CD4-positive, alpha-beta T cell treated with Interleukin-10 for 1 hour (primary cell): ENCODE data around the gene EHBP1L1.
A peak's percentile ranks its signal among the peaks of the same experiment; 100 is the strongest.

Source experiments
- DNase-seq: peaks from one replicate; pipeline ENCODE4 v3.0.0-alpha.2; 2020

EHBP1L1 gene

GRCh38 chr11:65546217-65546958, 29.5 kb upstream of the EHBP1L1 start:
- DNase-seq = peak; percentile 98

- peak; percentile 68 for DNase-seq
Measured at GRCh38 chr11:65547446-65548125, 28.3 kb upstream of the EHBP1L1 start.

GRCh38 chr11:65548395-65548794, 27.5 kb upstream of the EHBP1L1 start:
- DNase-seq = no peak

GRCh38 chr11:65549096-65549495, 26.8 kb upstream of the EHBP1L1 start:
- DNase-seq = no peak

- peak; percentile 78 for DNase-seq
Measured at GRCh38 chr11:65551572-65552387, 24.1 kb upstream of the EHBP1L1 start.

- DNase-seq = no peak
Measured at GRCh38 chr11:65552388-65552951, 23.4 kb upstream of the EHBP1L1 start.

GRCh38 chr11:65553301-65554001, 22.4 kb upstream of the EHBP1L1 start:
- DNase-seq = peak; percentile 87

- no peak for DNase-seq
Measured at GRCh38 chr11:65554057-65554818, 21.6 kb upstream of the EHBP1L1 start.

GRCh38 chr11:65554842-65555430, 20.9 kb upstream of the EHBP1L1 start:
- DNase-seq = no peak

- DNase-seq = no peak
Measured at GRCh38 chr11:65555693-65556231, 20.1 kb upstream of the EHBP1L1 start.

GRCh38 chr11:65556470-65557279, 19.2 kb upstream of the EHBP1L1 start:
- DNase-seq = no peak

GRCh38 chr11:65557280-65558001, 18.4 kb upstream of the EHBP1L1 start:
- DNase-seq = no peak

GRCh38 chr11:65558002-65558929, 17.6 kb upstream of the EHBP1L1 start, which contains the start of gene LTBP3:
LTBP3 (minus strand) TSS chr11:65558359; CDS start chr11:65557959, 400 bp downstream.
- DNase-seq = peak; percentile 58

GRCh38 chr11:65558930-65559509, 16.8 kb upstream of the EHBP1L1 start:
- no peak for DNase-seq

- no peak for DNase-seq
Measured at GRCh38 chr11:65559535-65559934, 16.3 kb upstream of the EHBP1L1 start.

GRCh38 chr11:65559951-65560537, 15.8 kb upstream of the EHBP1L1 start:
- no peak for DNase-seq
